Gastrocnemius medialis (tissue), 4 donors: ENCODE data around the gene VASP. TPM values are rescaled to one million over a fixed set of nuclear protein-coding genes. Genes with fewer than 3 reads are reported as not detected.

Experiments used
- ATAC-seq, 2 donors: fragments of 150-250 bp; one replicate each; pipeline ENCODE4 v1.9.1; 2016
- DNase-seq, 2 donors: peaks; one replicate each; pipeline ENCODE4 v3.0.0-alpha.2; 2019
- H3K27ac ChIP-seq, 4 donors: fragments of 200-600 bp; sonication (generic); 1 replicate in 1 of 4; 2 replicates in 3 of 4; pipeline ENCODE4 v1.5.1; 2016 to 2018; ENCODE audit warnings: mild to moderate bottlenecking in 2 of 4, moderate library complexity in 1 of 4
- H3K27me3 ChIP-seq, 3 donors: fragments of 200-600 bp; sonication (generic) in 2 of 3; 1 replicate in 1 of 3; 2 replicates in 2 of 3; pipeline versions ENCODE4 v1.5.1 to v1.6.0; 2016 to 2019; ENCODE audit warnings: mild to moderate bottlenecking in 1 of 3, moderate library complexity in 1 of 3
- H3K36me3 ChIP-seq, 2 donors: fragments of 200-600 bp; sonication (generic) in 1 of 2; one replicate each; pipeline ENCODE4 v1.5.1; 2017 to 2018
- H3K4me1 ChIP-seq, 2 donors: fragments of 200-600 bp; sonication (generic) in 1 of 2; one replicate each; pipeline ENCODE4 v1.5.1; 2016 to 2017; ENCODE audit warnings: mild to moderate bottlenecking in 2 of 2
- H3K4me3 ChIP-seq, 4 donors: fragments of 200-600 bp; sonication (generic) in 3 of 4; 1 replicate in 1 of 4; 2 replicates in 3 of 4; pipeline ENCODE4 v1.5.1; 2016 to 2019; ENCODE audit warnings: mild to moderate bottlenecking in 2 of 4
- H3K9me3 ChIP-seq, 3 donors: fragments of 200-600 bp; sonication (generic) in 2 of 3; 1 replicate in 1 of 3; 2 replicates in 2 of 3; pipeline ENCODE4 v1.5.1; 2016 to 2019
- POLR2A ChIP-seq, 2 donors: fragments of 450-650 bp; IDR thresholded peaks; one replicate each; pipeline ENCODE4 v1.6.1; 2017; ENCODE audit warnings: antibody characterized with exemption in 2 of 2, mild to moderate bottlenecking in 2 of 2, moderate library complexity in 2 of 2
- in situ Hi-C, 4 donors: fragments of 200-750 bp; cut with MboI; loops; one replicate each; pipeline versions ENCODE4 v1.15.0 to v1.8.0; 2017; ENCODE audit warnings: low sequenced_read_pairs in 4 of 4
- intact Hi-C: fragments of 100-400 bp; cut with DNase I; formaldehyde crosslinking; loops from one replicate; pipeline ENCODE4 v1.15.1; 2023; ENCODE audit warnings: low total_unique reads
- total RNA-seq, 4 donors: library from RNA; depleted of rRNA; stranded (reverse); fragments of >200 nt; gene quantifications; one replicate each; pipeline versions ENCODE4 v1.1.0 to v1.2.3, GENCODE V29; 2016
- TF ChIP-seq, protein P1 (sequence below), 5 experiments: fragments of 450-650 bp in 3 of 5; fragments of 200-600 bp in 2 of 5; sonication (generic) in 2 of 5; IDR thresholded peaks in 4 of 5; conservative IDR thresholded peaks in 1 of 5; 1 replicate in 4 of 5; 2 replicates in 1 of 5; pipeline ENCODE4 v1.5.1; 2016 to 2019; ENCODE audit warnings: antibody characterized with exemption in 5 of 5, mild to moderate bottlenecking in 3 of 5, moderate library complexity in 3 of 5

The VASP gene
- total RNA-seq, 4 donors from 2014 or later: 10.2 to 18.2 (median 16.4) TPM

DNA sequence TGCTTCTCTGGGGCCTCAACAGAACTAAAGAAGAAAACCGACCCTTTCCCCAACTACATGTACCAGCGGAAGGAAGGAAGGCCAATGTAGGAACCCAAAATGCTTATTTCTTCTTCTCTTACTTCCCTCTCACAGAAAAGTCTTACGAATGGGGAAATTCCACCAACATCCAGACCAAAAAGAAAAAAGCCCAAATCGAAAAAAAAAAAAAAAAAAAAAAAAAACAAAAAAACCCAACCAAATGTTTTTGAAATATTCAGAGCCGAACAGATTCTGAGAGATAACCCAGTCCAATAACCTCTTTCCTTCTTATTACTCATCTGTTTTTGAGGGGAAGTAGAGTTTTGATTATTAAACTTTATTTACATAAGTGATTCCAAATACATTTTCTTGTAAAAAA is 5.2 kb upstream of the VASP start:
- TF ChIP-seq, protein P1, sequence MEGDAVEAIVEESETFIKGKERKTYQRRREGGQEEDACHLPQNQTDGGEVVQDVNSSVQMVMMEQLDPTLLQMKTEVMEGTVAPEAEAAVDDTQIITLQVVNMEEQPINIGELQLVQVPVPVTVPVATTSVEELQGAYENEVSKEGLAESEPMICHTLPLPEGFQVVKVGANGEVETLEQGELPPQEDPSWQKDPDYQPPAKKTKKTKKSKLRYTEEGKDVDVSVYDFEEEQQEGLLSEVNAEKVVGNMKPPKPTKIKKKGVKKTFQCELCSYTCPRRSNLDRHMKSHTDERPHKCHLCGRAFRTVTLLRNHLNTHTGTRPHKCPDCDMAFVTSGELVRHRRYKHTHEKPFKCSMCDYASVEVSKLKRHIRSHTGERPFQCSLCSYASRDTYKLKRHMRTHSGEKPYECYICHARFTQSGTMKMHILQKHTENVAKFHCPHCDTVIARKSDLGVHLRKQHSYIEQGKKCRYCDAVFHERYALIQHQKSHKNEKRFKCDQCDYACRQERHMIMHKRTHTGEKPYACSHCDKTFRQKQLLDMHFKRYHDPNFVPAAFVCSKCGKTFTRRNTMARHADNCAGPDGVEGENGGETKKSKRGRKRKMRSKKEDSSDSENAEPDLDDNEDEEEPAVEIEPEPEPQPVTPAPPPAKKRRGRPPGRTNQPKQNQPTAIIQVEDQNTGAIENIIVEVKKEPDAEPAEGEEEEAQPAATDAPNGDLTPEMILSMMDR (IDR thresholded peaks at IDR 0.05 in 4 of 5, conservative IDR thresholded peaks at IDR 0.05 in 1 of 5): no peak
- TF ChIP-seq POLR2A (IDR thresholded peaks at IDR 0.05): no peak
- in situ Hi-C loops: no loop called here
- Histone ChIP-seq H3K27ac (no peak overlapping the region), H3K27me3 (peaks cover 4 to 29% (median 9%) of the 10 kb centered on the region in 3 donors), H3K4me3 (no peak overlapping the region), H3K9me3 (no peaks in the 10 kb centered on the region), H3K36me3 (no peaks in the 10 kb centered on the region), H3K4me1 (peaks cover 15 to 17% of the 10 kb centered on the region in 2 donors)
- intact Hi-C loops: no loop called here
- ATAC-seq (no peak), DNase-seq (no peak)

DNA sequence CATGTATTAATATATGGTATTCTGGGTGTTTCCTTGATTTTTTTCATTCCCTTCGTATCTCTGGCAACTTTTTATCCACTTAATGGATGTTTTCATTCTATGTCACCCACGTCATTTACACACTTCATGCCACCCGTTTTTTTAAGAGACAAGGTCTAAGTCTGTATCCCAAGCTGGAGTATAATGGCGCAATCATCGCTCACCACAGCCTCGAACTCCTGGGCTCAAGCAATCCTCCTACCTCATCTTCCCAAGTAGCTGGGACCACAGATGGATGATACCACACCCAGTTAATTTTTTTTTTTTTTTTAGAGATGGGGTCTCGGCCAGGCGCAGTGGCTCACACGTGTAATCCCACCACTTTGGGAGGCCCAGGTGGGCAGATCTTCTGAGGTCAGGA is 3.4 kb upstream of the VASP start:
- in situ Hi-C loops: no loop called here
- no peak for ATAC-seq
- TF ChIP-seq, protein P1 (IDR thresholded peaks at IDR 0.05 in 4 of 5, conservative IDR thresholded peaks at IDR 0.05 in 1 of 5): no peak
- no peak for TF ChIP-seq POLR2A (IDR thresholded peaks at IDR 0.05)

GRCh38 chr19:45505151-45505995 is 1.9 kb upstream of the VASP start:
- no peak overlapping the region for H3K4me3 ChIP-seq
- no peak for ATAC-seq
- TF ChIP-seq, protein P1 (IDR thresholded peaks at IDR 0.05 in 4 of 5, conservative IDR thresholded peaks at IDR 0.05 in 1 of 5): no peak
- no peak for TF ChIP-seq POLR2A (IDR thresholded peaks at IDR 0.05)
- no peaks in the 10 kb centered on the region for H3K9me3 ChIP-seq
- peaks cover 8 to 22% of the 10 kb centered on the region in 2 donors for H3K4me1 ChIP-seq
- DNase-seq: no peak
- intact Hi-C loops: no loop called here
- H3K27me3 ChIP-seq: peaks cover 0 to 1% (median 0%) of the 10 kb centered on the region in 3 donors
- peak overlapping the region; percentile 90 to 96 (median 94) for H3K27ac ChIP-seq
- H3K36me3 ChIP-seq: no peaks in the 10 kb centered on the region
- in situ Hi-C loops: no loop called here

More for the DNA sequence above, 3.4 kb upstream of the VASP start:
- no peaks in the 10 kb centered on the region for H3K9me3 ChIP-seq
- no peaks in the 10 kb centered on the region for H3K36me3 ChIP-seq
- no peak overlapping the region for H3K27ac ChIP-seq
- no peak overlapping the region for H3K4me3 ChIP-seq
- H3K27me3 ChIP-seq: peaks cover 0 to 11% (median 4%) of the 10 kb centered on the region in 3 donors
- intact Hi-C loops: no loop called here
- H3K4me1 ChIP-seq: peaks cover 7 to 22% of the 10 kb centered on the region in 2 donors
- DNase-seq: no peak

- Histone ChIP-seq H3K27me3 (no peaks in the 10 kb centered on the region), H3K9me3 (no peaks in the 10 kb centered on the region), H3K4me1 (peaks cover 9 to 23% of the 10 kb centered on the region in 2 donors), H3K4me3 (peak overlapping the region; percentile 84 to 91 (median 88)), H3K27ac (peak overlapping the region; percentile 90 to 96 (median 94)), H3K36me3 (no peaks in the 10 kb centered on the region)
- ATAC-seq: no peak
- intact Hi-C loops: loop anchor here (2.0 kb wide), 1 partner anchor 211 kb away; no protein-coding TSS in a partner anchor
- TF ChIP-seq POLR2A (IDR thresholded peaks at IDR 0.05): no peak
- TF ChIP-seq, protein P1 (IDR thresholded peaks at IDR 0.05 in 4 of 5, conservative IDR thresholded peaks at IDR 0.05 in 1 of 5): no peak
- in situ Hi-C loops: no loop called here
- no peak for DNase-seq
These were observed 1.4 kb upstream of the VASP start for GRCh38 chr19:45505996-45506245.
